ENCODE data around the gene CMTM7. TPM values are rescaled to one million over a fixed set of nuclear protein-coding genes. Genes with fewer than 3 reads are reported as not detected.
A peak's percentile ranks its signal among the peaks of the same experiment; 100 is the strongest.

Gene CMTM7
- total and polyA plus RNA-seq, 2 of the 13 experiments (the other 11 are each of a cell fraction or from before 2014, with no cell fraction given): 20.9 to 21.4 TPM

- Histone ChIP-seq H3K27ac (ENCODE audit: extremely low read length, insufficient read depth, low read length) (no peak overlapping the region), H3K36me3 (replicated peaks in 1 of 2; ENCODE audit: control insufficient read depth in 1 of 2, insufficient read depth in 2 of 2, low read length in 2 of 2) (peaks cover 0 to 3% of the 10 kb centered on the region in 2 experiments; a peak in 1 of 5 replicates), H3K9ac (ENCODE audit: insufficient read depth, low read depth, low read length) (no peak overlapping the region), H3K4me3 (replicated peaks in 1 of 3; ENCODE audit: insufficient read depth in 1 of 3, low read depth in 2 of 3, low read length in 3 of 3) (no peak overlapping the region), H3K9me3 (ENCODE audit: low read length) (no peaks in the 10 kb centered on the region), H3K4me2 (ENCODE audit: low read depth, low read length) (no peak overlapping the region), H2AFZ (ENCODE audit: low read length) (no peak overlapping the region), H3K4me1 (ENCODE audit: insufficient read depth, low read length) (peaks cover 21% of the 10 kb centered on the region), H3K27me3 (ENCODE audit: control insufficient read depth in 1 of 2, insufficient read depth in 2 of 2, low read length in 2 of 2) (no peaks in the 10 kb centered on the region), H3K79me2 (ENCODE audit: insufficient read depth, low read length) (peaks cover 18% of the 10 kb centered on the region), H4K20me1 (ENCODE audit: insufficient read depth, low read length) (no peaks in the 10 kb centered on the region)
- DNase-seq (ENCODE audit: low spot score) (no peak), ATAC-seq (peak; percentile 47), FAIRE-seq (no peak)
- WGBS (ENCODE audit: low lambda C conversion rate): 79% methylated on average over 9 of the region's 12 CpGs
- no TSS peak for BruUV-seq (replicated peaks)
- in situ Hi-C loops (cut with HindIII; ENCODE audit: extremely low pct_ligation_motif_present, low pct_unique_long_range_greater_than_20kb): no loop called here
- POLR2A ChIA-PET: no interaction called here
- CTCF ChIA-PET (ENCODE audit: low intra/inter-chr PET ratio, low total read pairs): no interaction called here
- no peak for TF ChIP-seq CAMTA2 (CRISPR knock-in tag; IDR thresholded peaks at IDR 0.05; ENCODE audit: borderline replicate concordance)
- no peak for TF ChIP-seq ARNTL (CRISPR knock-in tag; IDR thresholded peaks at IDR 0.05)
- TF ChIP-seq ZNF557 (CRISPR knock-in tag; IDR thresholded peaks at IDR 0.05): no peak
- TF ChIP-seq ZNF770 (CRISPR knock-in tag; IDR thresholded peaks at IDR 0.05): no peak
- TF ChIP-seq STAG1 (CRISPR knock-in tag; IDR thresholded peaks at IDR 0.05): no peak
- no peak for TF ChIP-seq TRAFD1 (CRISPR knock-in tag; IDR thresholded peaks at IDR 0.05; ENCODE audit: borderline replicate concordance)
- no peak for TF ChIP-seq HOXA3 (CRISPR knock-in tag; IDR thresholded peaks at IDR 0.05)
- TF ChIP-seq ZKSCAN8 (CRISPR knock-in tag; IDR thresholded peaks at IDR 0.05; ENCODE audit: borderline replicate concordance): no peak
- intact Hi-C loops (cut with micrococcal nuclease; ENCODE audit: unreplicated experiment): no loop called here
These were observed 36.7 kb downstream of the CMTM7 start for GRCh38 chr3:32428092-32429068.
